Fibroblast of villous mesenchyme (primary cell): ENCODE measurements around the gene TBK1. TPM values are rescaled to one million over a fixed set of nuclear protein-coding genes. Genes with fewer than 3 reads are reported as not detected.
"Not testable (repeated sequence)": the region's sequence is repeated elsewhere in the genome, so short reads cannot be mapped to it uniquely, and the experiment has no call there.

Source experiments
- DNase-seq: peaks from one replicate; pipeline ENCODE4 v3.0.0-alpha.2; 2010; ENCODE audit warnings: low read depth
- H3K4me3 ChIP-seq: 2 replicates; pipeline ENCODE4 v1.5.1; 2011; ENCODE audit warnings: low read depth, mild to moderate bottlenecking, low read length
- CTCF ChIP-seq: IDR thresholded peaks from 2 replicates; pipeline ENCODE4 v1.5.1; 2012; ENCODE audit warnings: low read depth, mild to moderate bottlenecking, low read length; ENCODE audit not compliant: insufficient read depth
- total RNA-seq: library from RNA; depleted of rRNA; stranded (reverse); fragments of >200 nt; gene quantifications from 2 replicates; pipeline ENCODE4 v1.2.3, GENCODE V29; 2012

TBK1 gene
- total RNA-seq, 1 donor = 47.5 TPM

- no peak overlapping the region for H3K4me3 ChIP-seq
- no peak for DNase-seq
- no peak for TF ChIP-seq CTCF
These were observed 80.9 kb downstream of the TBK1 start for GRCh38 chr12:64532734-64533351.

- H3K4me3 ChIP-seq = no peak overlapping the region
- DNase-seq = no peak
- TF ChIP-seq CTCF = no peak
These were observed 82.8 kb downstream of the TBK1 start for GRCh38 chr12:64534672-64535199.

- TF ChIP-seq CTCF = no peak
- no peak overlapping the region for H3K4me3 ChIP-seq
- no peak for DNase-seq
These were observed 86.2 kb downstream of the TBK1 start for GRCh38 chr12:64538121-64538520.

- DNase-seq = peak; percentile 26
- not testable (repeated sequence) for H3K4me3 ChIP-seq
These were observed 90.6 kb downstream of the TBK1 start for GRCh38 chr12:64542409-64543047.

GRCh38 chr12:64544371-64545080 lies 92.6 kb downstream of the TBK1 start:
- TF ChIP-seq CTCF = no peak
- DNase-seq = no peak
- no peak overlapping the region for H3K4me3 ChIP-seq

- no peak for TF ChIP-seq CTCF
- DNase-seq = no peak
- H3K4me3 ChIP-seq = no peak overlapping the region
These were observed 93.1 kb downstream of the TBK1 start for GRCh38 chr12:64545081-64545382.

- H3K4me3 ChIP-seq = no peak overlapping the region
- TF ChIP-seq CTCF = no peak
- no peak for DNase-seq
These were observed 97.2 kb downstream of the TBK1 start for GRCh38 chr12:64549108-64549507.
